Loucy (cell line): ENCODE measurements around the gene FTO.

Source experiments
- EZH2phosphoT487 ChIP-seq: fragments of 200-600 bp; IDR thresholded peaks from 2 replicates; pipeline ENCODE4 v1.6.1; 2018; ENCODE audit warnings: antibody characterized with exemption, mild to moderate bottlenecking, moderate library complexity, borderline replicate concordance
- TF ChIP-seq, protein P1 (sequence below): fragments of 200-600 bp; sonication (generic); conservative IDR thresholded peaks from 2 replicates; pipeline ENCODE4 v1.5.1; 2014; ENCODE audit warnings: mild to moderate bottlenecking, antibody characterized with exemption, low read length

DNA sequence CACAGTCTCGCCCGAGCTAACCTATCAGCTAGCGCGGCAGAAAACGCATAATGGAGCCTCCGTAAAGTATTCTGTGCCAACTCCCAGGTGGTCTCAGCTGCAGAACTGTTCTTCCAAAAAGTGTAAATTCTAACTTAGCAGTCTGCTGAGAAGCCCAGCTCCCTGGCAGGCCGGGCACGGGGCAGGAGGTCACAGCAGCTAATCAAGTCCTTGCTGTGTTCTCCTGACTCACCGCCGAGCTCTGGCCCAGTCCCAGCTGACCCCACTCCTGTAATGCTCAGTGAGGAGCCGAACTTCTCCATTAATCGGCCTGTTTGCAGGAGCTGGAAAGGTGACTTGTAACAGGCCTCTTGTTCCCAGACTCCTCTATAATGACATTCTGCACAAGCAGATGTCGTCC lies 389.3 kb downstream of the FTO start:
- TF ChIP-seq EZH2phosphoT487 = no peak
- TF ChIP-seq, protein P1, sequence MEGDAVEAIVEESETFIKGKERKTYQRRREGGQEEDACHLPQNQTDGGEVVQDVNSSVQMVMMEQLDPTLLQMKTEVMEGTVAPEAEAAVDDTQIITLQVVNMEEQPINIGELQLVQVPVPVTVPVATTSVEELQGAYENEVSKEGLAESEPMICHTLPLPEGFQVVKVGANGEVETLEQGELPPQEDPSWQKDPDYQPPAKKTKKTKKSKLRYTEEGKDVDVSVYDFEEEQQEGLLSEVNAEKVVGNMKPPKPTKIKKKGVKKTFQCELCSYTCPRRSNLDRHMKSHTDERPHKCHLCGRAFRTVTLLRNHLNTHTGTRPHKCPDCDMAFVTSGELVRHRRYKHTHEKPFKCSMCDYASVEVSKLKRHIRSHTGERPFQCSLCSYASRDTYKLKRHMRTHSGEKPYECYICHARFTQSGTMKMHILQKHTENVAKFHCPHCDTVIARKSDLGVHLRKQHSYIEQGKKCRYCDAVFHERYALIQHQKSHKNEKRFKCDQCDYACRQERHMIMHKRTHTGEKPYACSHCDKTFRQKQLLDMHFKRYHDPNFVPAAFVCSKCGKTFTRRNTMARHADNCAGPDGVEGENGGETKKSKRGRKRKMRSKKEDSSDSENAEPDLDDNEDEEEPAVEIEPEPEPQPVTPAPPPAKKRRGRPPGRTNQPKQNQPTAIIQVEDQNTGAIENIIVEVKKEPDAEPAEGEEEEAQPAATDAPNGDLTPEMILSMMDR = no peak
